DOHH2 (cell line): Measurements from ENCODE around the gene SIRT3.

Experiments
- EZH2phosphoT487 ChIP-seq: fragments of 200-600 bp; sonication (generic); IDR thresholded peaks from 2 replicates; pipeline ENCODE4 v1.6.1; 2017; ENCODE audit warnings: borderline replicate concordance, mild to moderate bottlenecking, antibody characterized with exemption, low read length, moderate library complexity, mixed read lengths
- TF ChIP-seq, protein P1 (sequence below): fragments of 200-600 bp; sonication (generic); IDR thresholded peaks from one replicate; pipeline ENCODE4 v1.5.1; 2014; ENCODE audit warnings: antibody characterized with exemption, mild to moderate bottlenecking, low read depth, low read length; ENCODE audit not compliant: poor library complexity, severe bottlenecking

GRCh38 chr11:213111-213510 is 23.0 kb downstream of the SIRT3 start:
- TF ChIP-seq, protein P1, sequence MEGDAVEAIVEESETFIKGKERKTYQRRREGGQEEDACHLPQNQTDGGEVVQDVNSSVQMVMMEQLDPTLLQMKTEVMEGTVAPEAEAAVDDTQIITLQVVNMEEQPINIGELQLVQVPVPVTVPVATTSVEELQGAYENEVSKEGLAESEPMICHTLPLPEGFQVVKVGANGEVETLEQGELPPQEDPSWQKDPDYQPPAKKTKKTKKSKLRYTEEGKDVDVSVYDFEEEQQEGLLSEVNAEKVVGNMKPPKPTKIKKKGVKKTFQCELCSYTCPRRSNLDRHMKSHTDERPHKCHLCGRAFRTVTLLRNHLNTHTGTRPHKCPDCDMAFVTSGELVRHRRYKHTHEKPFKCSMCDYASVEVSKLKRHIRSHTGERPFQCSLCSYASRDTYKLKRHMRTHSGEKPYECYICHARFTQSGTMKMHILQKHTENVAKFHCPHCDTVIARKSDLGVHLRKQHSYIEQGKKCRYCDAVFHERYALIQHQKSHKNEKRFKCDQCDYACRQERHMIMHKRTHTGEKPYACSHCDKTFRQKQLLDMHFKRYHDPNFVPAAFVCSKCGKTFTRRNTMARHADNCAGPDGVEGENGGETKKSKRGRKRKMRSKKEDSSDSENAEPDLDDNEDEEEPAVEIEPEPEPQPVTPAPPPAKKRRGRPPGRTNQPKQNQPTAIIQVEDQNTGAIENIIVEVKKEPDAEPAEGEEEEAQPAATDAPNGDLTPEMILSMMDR = no peak
- no peak for TF ChIP-seq EZH2phosphoT487
